AG20443 (cell line): ENCODE measurements around the gene ZNF605.
A peak's percentile ranks its signal among the peaks of the same experiment; 100 is the strongest.
"Not testable (repeated sequence)": the region's sequence is repeated elsewhere in the genome, so short reads cannot be mapped to it uniquely, and the experiment has no call there.

Experiments used
- DNase-seq: peaks from one replicate; pipeline ENCODE4 v3.0.0; 2012; ENCODE audit warnings: low spot score, mixed read lengths

ZNF605 gene

DNA sequence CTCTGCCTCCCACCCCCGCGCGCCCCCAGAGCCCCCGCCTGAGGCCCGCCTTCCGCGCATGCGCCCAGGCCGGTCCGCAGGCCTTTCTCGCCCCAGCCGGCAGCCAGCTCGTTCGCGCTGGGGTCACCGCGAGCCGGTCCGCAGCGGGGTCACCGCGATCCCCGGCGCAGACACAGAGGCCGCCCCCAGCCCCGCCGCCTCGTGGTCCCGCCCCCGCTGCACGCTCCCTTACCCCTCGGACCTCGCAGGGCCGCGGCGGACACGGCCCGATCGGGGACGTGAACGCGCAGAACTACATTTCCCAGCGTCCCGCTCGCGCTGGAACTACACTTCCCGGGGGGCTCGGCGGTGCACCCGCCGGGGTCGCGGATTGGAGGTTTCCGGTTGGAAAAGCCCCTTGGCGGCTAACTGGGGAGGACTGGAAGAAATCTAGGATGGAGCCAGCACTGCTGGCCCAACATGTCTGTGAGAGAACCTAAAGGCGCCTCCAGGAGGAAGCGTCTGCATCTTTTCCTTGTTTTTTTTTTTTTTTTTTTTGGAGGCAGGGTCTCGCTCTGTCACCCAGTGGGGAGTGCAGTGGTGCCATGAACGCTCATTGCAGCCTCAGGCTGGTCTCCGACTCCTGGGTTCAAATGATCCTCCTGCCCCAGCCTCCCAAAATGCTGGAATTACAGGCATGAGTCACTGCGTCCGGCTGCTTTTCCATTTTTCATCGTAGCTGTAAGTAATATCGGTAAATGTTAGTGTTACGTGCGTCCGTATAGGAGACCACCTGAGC is at the start of gene ZNF605:
Gene ZNF605 (minus strand): TSS at position 296 of the 778 bp plus-strand sequence. CDS start 10,671 bp downstream, outside the sequence.
- peak; percentile 97 for DNase-seq

GRCh38 chr12:132998741-132999140 is 42.6 kb upstream of the ZNF605 start:
- DNase-seq: no peak

DNA sequence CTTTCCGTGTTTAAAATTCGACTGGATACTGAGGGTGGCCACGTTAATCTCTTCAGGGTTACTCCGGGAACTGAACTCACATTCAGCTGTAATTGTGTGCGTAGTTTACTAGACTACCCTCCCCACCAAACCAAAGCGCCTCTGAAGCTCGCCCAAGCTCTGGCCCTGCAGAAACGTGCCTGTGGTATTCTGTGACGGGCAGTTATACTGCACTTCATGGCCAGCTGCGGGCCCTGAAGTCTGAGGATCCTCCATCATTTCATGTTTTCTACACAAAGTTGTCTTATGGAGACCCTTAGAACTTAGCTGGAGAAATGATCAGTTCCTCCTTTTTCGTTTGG is 30.7 kb upstream of the ZNF605 start:
- DNase-seq: peak; percentile 36

GRCh38 chr12:132986001-132986884 is 30.1 kb upstream of the ZNF605 start, which contains the start of gene ZNF26:
Gene ZNF26 (plus strand): TSS chr12:132986367. CDS start chr12:132986841, 474 bp downstream.
- DNase-seq: peak; percentile 99

DNA sequence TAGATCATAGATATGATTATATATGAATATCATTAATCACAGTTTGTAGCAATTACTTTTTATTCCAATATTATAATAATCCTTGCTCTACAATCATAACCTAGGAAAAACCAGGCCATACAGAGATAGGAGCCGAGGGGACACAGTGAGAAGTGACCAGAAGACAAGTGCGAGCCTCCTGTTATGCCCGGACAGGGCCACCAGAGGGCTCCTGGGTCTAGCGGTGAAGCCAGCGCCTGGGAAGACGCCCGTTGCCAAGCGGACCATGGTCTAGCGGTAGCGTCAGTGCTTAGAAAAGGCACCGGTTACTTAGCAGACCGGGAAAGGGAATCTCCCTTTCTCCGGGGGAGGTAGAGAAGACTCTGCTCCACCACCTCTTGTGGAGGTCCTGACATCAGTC is 20.8 kb upstream of the ZNF605 start:
- DNase-seq: not testable (repeated sequence)

DNA sequence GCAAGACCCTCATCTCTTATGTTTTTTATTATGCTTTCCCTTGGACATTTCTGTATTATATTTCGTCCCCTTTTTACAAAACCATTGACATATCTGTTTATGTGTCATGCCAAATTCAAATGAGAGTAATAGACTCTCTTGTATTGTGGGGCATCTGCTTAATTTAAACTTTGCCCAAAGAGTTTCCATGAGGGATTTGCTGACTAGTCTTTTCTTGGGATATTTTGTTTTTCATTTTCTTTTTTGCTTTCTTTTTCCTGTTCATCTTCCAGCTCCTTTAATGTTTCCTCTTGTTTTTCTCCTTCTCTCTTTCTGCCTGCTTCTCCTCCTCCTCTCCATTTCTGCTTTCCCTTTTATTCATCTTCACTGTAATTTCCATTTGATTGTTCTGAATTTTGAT is 16.3 kb upstream of the ZNF605 start:
- DNase-seq: no peak

GRCh38 chr12:132967736-132968135 is 11.6 kb upstream of the ZNF605 start:
- DNase-seq: no peak

GRCh38 chr12:132966676-132967415 is 10.7 kb upstream of the ZNF605 start:
- no peak for DNase-seq

- DNase-seq: no peak
These were observed 9.7 kb upstream of the ZNF605 start for GRCh38 chr12:132965796-132966195.

GRCh38 chr12:132963947-132964346 is 7.8 kb upstream of the ZNF605 start:
- DNase-seq: not testable (repeated sequence)

DNA sequence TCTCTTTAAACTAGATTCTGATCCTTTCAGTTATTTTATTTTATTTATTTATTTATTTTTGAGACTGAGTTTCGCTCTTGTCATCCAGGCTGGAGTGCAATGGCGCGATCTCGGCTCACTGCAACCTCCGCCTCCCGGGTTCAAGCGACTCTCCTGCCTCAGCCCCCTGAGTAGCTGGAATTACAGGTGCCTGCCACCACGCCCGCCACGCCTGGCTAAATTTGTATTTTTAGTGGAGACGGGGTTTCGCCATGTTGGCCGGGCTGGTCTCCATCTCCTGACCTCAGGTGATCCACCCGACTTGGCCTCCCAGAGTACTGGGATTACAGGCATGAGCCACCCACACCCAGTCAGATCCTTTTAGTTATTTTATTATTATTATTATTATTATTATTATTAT is 5.7 kb upstream of the ZNF605 start:
- DNase-seq: not testable (repeated sequence)

DNA sequence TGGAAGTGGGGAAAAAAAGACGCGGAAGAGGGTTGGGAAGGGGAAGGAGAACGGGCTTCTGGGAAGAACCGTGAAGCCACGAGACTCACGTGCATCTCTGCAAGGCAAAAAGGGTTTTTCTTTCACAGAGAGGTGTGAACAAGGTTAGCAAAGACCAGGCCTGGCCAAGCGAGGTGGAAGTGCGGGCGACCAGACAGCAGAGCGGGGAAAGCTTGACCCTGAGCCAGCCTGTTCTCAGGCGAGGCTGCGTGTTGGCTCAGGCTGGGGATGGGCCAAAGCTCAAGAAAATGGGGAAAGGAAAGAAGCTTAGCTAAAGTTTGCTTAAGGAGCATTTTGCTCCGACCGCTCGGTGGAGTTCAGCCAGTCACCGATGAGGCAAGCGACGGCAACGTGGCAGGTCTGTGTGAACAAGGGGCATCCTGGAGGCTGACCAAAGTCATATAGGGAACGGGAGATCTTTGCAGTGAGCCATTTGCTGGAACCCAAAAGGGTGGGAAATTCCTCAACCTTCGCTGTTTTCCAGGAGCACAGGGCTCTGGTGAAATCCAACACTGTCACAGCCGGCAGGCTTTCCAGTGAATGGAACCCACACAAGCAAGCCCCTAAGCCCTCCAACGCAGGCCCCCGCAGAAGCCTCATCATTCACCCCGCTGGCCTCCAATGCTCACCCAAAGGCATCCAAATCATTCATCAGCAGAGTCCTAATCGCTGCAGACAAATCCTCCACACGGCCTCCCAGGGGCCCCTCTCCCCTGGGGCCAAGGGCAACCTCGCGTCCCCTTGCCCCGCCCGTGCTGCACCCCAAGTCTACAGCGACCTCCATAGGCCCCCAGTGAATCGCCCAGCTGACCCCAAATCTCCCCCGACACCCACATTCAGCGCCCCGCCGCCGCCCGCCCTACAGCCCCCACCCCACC is 754 bp downstream of the ZNF605 start:
- peak; percentile 72 for DNase-seq

- no peak for DNase-seq
These were observed 1.5 kb downstream of the ZNF605 start for GRCh38 chr12:132954471-132955048.

DNA sequence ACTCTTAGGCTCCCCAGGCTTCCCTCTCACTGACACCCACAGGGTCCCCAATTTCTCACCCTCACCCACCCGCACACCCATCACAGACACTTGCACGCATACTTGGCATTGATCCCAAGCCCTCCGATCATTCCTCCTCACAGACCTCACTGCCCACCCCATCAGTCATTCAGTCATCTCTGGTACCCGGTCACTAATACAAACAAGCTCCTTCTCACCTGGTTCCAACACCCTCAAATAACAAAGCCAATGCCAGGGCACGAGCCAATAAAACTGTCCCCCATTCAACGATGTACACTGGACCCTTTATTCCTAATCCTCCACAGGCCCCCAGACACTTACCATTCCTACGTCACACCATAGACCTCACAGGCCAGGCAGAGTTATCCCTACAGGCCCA is 2.3 kb downstream of the ZNF605 start:
- no peak for DNase-seq

DNA sequence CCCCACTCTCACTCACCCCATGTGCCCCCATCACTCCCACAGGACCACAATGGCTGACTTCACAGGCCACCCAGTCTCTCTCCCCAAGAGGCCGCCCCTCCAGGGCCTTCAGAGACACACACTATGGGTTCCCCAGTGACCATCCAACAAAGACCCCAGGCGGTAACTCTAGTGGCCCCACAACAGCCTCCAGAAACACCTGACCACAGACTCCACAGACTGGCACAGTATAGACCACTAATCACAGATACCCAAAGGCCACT is 3.0 kb downstream of the ZNF605 start:
- DNase-seq: no peak

DNA sequence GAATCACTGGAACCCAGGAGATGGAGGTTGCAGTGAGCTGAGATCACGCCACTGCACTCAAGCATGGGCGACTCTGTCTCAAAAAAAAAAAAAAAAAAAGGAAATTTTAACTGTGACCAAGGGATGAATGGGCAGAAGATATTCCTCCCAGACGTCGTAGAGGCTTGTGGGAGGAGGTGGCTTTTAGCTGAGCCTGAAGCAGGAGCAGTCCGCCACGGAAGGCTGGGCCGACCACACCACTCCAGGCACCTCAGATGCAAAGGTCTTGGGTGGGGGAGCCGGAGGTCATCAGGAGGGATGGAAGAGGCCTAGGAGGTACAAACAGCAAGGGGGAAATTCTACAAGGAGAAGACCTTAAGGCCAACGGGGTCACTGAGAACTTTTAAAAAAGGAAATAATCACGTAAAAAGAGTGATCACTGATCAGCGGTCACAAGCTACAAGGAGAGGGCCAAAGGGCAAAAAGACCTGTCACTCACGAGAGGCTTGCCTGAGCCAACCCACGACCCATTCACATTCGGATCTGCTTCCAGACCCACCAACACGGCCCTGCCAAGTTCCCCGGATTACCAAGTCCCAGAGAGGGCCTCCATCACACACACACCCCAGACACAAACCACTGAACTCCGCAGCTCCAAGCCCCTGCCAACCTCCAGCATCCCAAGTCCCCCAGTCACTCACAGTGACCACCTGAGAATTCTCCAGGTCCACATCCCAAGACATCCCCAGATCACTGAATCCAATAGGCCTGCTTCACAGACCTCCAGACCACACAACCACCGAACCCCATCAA is 3.5 kb downstream of the ZNF605 start:
- no peak for DNase-seq

DNA sequence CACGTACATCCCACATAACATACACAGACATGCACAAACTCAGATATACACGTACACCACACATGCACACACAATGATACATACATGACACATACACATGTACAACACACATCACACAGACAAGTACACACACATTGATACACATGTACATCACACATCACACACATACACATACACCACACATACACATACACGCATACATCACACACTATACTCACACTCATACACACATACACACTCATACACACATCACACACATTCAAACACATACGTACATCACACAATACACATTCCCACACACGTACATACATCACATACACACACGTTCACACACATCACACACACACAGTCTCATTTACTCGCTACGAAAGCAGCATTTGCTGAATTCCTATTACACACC is 4.5 kb downstream of the ZNF605 start:
- DNase-seq: no peak

DNA sequence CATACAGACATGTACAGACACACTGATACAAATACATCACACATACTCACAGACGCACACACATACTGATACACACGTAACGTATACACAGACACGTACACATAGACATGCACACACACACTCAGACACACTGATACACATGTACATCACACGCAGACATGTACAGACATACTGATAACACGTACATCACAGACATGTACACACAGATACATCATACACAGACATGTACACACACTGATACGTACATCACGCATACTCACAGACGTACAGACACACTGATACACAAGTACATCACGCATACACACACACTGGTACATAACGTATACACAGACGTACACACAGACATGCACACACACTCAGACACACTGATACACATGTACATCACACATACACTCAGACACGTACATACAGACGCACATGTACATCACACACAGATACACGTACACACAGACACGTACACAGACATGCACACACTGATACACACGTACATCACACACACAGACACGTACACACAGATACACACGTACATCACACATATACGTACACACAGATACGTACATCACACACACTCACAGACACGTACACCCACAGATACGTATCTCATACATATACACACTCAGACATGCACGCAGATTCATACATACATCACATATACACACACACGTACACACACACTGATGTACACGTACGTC is 5.1 kb downstream of the ZNF605 start:
- no peak for DNase-seq

GRCh38 chr12:132949936-132950837 is 5.9 kb downstream of the ZNF605 start:
- no peak for DNase-seq
